Body of pancreas (tissue), 4 donors: Measurements from ENCODE around the gene BICRA.

ENCODE experiments used
- CTCF ChIP-seq, 7 experiments: fragments of 450-650 bp in 4 of 7; fragments of 200-600 bp in 3 of 7; sonication (generic) in 3 of 7; IDR thresholded peaks; one replicate each; pipeline ENCODE4 v1.5.1; 2016 to 2019; ENCODE audit warnings: antibody characterized with exemption in 7 of 7
- POLR2A ChIP-seq, 3 donors: fragments of 450-650 bp; IDR thresholded peaks; one replicate each; pipeline ENCODE4 v1.6.1; 2016; ENCODE audit warnings: antibody characterized with exemption in 3 of 3, mild to moderate bottlenecking in 2 of 3

- TF ChIP-seq POLR2A (IDR thresholded peaks at IDR 0.05) (no peak), CTCF (IDR thresholded peaks at IDR 0.05) (no peak)
Measured at GRCh38 chr19:47695533-47696262, 86.8 kb downstream of the BICRA start.
